ENCODE measurements around the gene ZSWIM3.

GRCh38 chr20:45848969-45849582 lies 8.3 kb upstream of the ZSWIM3 start:
- TF ChIP-seq CTCF (IDR thresholded peaks at IDR 0.05) (no peak), POLR2A (IDR thresholded peaks at IDR 0.05; ENCODE audit: low read depth) (no peak), EP300 (IDR thresholded peaks at IDR 0.05) (no peak), POLR2AphosphoS5 (IDR thresholded peaks at IDR 0.05) (no peak)

All from esophagus muscularis mucosa (tissue), 4 donors.